HG03280 (cell line): ENCODE data around the gene SYCE3.

Experiments used
- ATAC-seq: cut with Tn5 transposase; IDR thresholded peaks from one replicate; pipeline ENCODE4 v1.9.1; 2021; ENCODE audit warnings: mild to moderate bottlenecking, moderate library complexity; ENCODE audit not compliant: unreplicated experiment

Gene SYCE3

GRCh38 chr22:50532824-50533796 lies 29.6 kb downstream of the SYCE3 start:
- ATAC-seq = no peak

GRCh38 chr22:50531962-50532674 lies 30.6 kb downstream of the SYCE3 start:
- ATAC-seq = no peak

- no peak for ATAC-seq
These were observed 31.2 kb downstream of the SYCE3 start for GRCh38 chr22:50531546-50531961.

GRCh38 chr22:50530877-50531545 lies 31.7 kb downstream of the SYCE3 start:
- ATAC-seq = peak; percentile 17

GRCh38 chr22:50530580-50530876 lies 32.2 kb downstream of the SYCE3 start:
- ATAC-seq = no peak

- ATAC-seq = peak; percentile 20
These were observed 32.7 kb downstream of the SYCE3 start, which contains the start of gene TYMP for GRCh38 chr22:50529897-50530579. Gene TYMP, minus strand, starts transcription at chr22:50530012. Its CDS starts 303 bp downstream, at chr22:50529709.

GRCh38 chr22:50529416-50529896 lies 33.3 kb downstream of the SYCE3 start:
- no peak for ATAC-seq

- ATAC-seq = no peak
These were observed 33.9 kb downstream of the SYCE3 start for GRCh38 chr22:50528682-50529415.

- ATAC-seq = no peak
These were observed 34.6 kb downstream of the SYCE3 start for GRCh38 chr22:50527921-50528681.

- no peak for ATAC-seq
These were observed 35.6 kb downstream of the SYCE3 start for GRCh38 chr22:50526834-50527801.

GRCh38 chr22:50526108-50526833 lies 36.4 kb downstream of the SYCE3 start:
- peak; percentile 25 for ATAC-seq

GRCh38 chr22:50525858-50526107 lies 36.9 kb downstream of the SYCE3 start:
- ATAC-seq = no peak

GRCh38 chr22:50525104-50525857 lies 37.4 kb downstream of the SYCE3 start, which contains the start of gene SCO2:
Gene SCO2, minus strand, starts transcription at chr22:50525598. Its CDS starts 1,187 bp downstream, at chr22:50524411.
- ATAC-seq = peak; percentile 41

GRCh38 chr22:50524676-50525103 lies 38.0 kb downstream of the SYCE3 start:
- no peak for ATAC-seq

GRCh38 chr22:50523806-50524675 lies 38.7 kb downstream of the SYCE3 start:
- no peak for ATAC-seq

GRCh38 chr22:50523458-50523805 lies 39.3 kb downstream of the SYCE3 start:
- no peak for ATAC-seq
